BE2C (cell line): Measurements from ENCODE around the gene NDUFA11.
"Not testable (repeated sequence)": the region's sequence is repeated elsewhere in the genome, so short reads cannot be mapped to it uniquely, and the experiment has no call there.

Experiments
- DNase-seq: peaks from one replicate; pipeline ENCODE4 v3.0.0-alpha.2; 2020
- H3K27me3 ChIP-seq: fragments of 250-450 bp; sonication (Bioruptor Pico); 2 replicates; pipeline ENCODE4 v1.5.1; 2020; ENCODE audit warnings: mild to moderate bottlenecking
- H3K36me3 ChIP-seq: fragments of 250-450 bp; sonication (Bioruptor Pico); 2 replicates; pipeline ENCODE4 v1.5.1; 2020; ENCODE audit warnings: mild to moderate bottlenecking
- H3K4me1 ChIP-seq: fragments of 250-450 bp; sonication (Bioruptor Pico); 2 replicates; pipeline ENCODE4 v1.5.1; 2020
- H3K4me3 ChIP-seq: 2 replicates; pipeline ENCODE4 v1.5.1; 2011; ENCODE audit warnings: low read depth, low read length
- H3K9me3 ChIP-seq: fragments of 250-450 bp; sonication (Bioruptor Pico); 2 replicates; pipeline ENCODE4 v1.5.1; 2020
- CTCF ChIP-seq: IDR thresholded peaks from 2 replicates; pipeline ENCODE4 v1.5.1; 2012; ENCODE audit warnings: mild to moderate bottlenecking, low read depth, low read length

NDUFA11 gene

GRCh38 chr19:5881543-5882299, 21.9 kb downstream of the NDUFA11 start:
- no peaks in the 10 kb centered on the region; the same call in 1 of the 2 replicates for H3K27me3 ChIP-seq
- no peaks in the 10 kb centered on the region for H3K36me3 ChIP-seq
- no peak overlapping the region for H3K4me3 ChIP-seq
- no peaks in the 10 kb centered on the region for H3K4me1 ChIP-seq
- TF ChIP-seq CTCF, result no peak
- no peaks in the 10 kb centered on the region for H3K9me3 ChIP-seq
- no peak for DNase-seq

- no peak for DNase-seq
- Histone ChIP-seq H3K4me1 (no peaks in the 10 kb centered on the region), H3K9me3 (no peaks in the 10 kb centered on the region), H3K27me3 (no peaks in the 10 kb centered on the region; the same call in 1 of the 2 replicates), H3K36me3 (no peaks in the 10 kb centered on the region), H3K4me3 (no peak overlapping the region)
- no peak for TF ChIP-seq CTCF
Measured at GRCh38 chr19:5880604-5881078, 22.9 kb downstream of the NDUFA11 start.

GRCh38 chr19:5880196-5880595, 23.4 kb downstream of the NDUFA11 start:
- no peak for DNase-seq
- no peak overlapping the region for H3K4me3 ChIP-seq
- TF ChIP-seq CTCF, result no peak
- no peaks in the 10 kb centered on the region for H3K4me1 ChIP-seq
- no peaks in the 10 kb centered on the region for H3K9me3 ChIP-seq
- no peaks in the 10 kb centered on the region; the same call in 1 of the 2 replicates for H3K27me3 ChIP-seq
- H3K36me3 ChIP-seq, result no peaks in the 10 kb centered on the region

- no peaks in the 10 kb centered on the region for H3K4me1 ChIP-seq
- no peak overlapping the region for H3K4me3 ChIP-seq
- TF ChIP-seq CTCF, result no peak
- no peaks in the 10 kb centered on the region for H3K9me3 ChIP-seq
- DNase-seq, result no peak
- H3K36me3 ChIP-seq, result no peaks in the 10 kb centered on the region
- H3K27me3 ChIP-seq, result no peaks in the 10 kb centered on the region; the same call in 1 of the 2 replicates
Measured at GRCh38 chr19:5877882-5878281, 25.7 kb downstream of the NDUFA11 start.

GRCh38 chr19:5877427-5877826, 26.2 kb downstream of the NDUFA11 start:
- Histone ChIP-seq H3K4me3 (no peak overlapping the region), H3K9me3 (no peaks in the 10 kb centered on the region), H3K36me3 (no peaks in the 10 kb centered on the region), H3K4me1 (no peaks in the 10 kb centered on the region), H3K27me3 (no peaks in the 10 kb centered on the region; the same call in 1 of the 2 replicates)
- TF ChIP-seq CTCF, result no peak
- DNase-seq, result no peak

GRCh38 chr19:5874496-5874895, 29.1 kb downstream of the NDUFA11 start:
- H3K9me3 ChIP-seq, H3K27me3 ChIP-seq, H3K36me3 ChIP-seq, DNase-seq, H3K4me1 ChIP-seq, H3K4me3 ChIP-seq: not testable (repeated sequence)
